ENCODE results near the gene VAV1.
A peak's percentile ranks its signal among the peaks of the same experiment; 100 is the strongest.
"Not testable (repeated sequence)": the region's sequence is repeated elsewhere in the genome, so short reads cannot be mapped to it uniquely, and the experiment has no call there.

Gene VAV1

DNA sequence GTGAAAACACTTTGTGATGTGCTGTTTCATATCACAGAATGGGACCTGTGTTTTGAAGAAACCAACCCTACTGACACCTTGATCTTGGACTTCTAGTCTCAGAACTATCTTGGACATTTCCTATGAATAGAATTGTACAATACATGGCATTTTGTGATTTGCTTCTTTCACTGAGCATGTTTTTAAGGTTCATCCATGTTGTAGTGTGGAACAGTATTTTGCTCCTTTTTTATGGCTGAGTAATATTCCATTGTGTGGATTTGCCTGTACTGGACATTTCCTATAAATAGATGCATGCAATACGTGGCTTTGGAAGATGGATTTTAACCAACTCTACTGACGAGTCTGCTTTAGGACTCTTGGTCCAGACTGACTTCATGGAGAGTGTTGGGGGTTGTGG lies 46.8 kb downstream of the VAV1 start:
- no peak for DNase-seq

GRCh38 chr19:6820237-6820636 lies 47.7 kb downstream of the VAV1 start:
- no peak for DNase-seq

- no peak for DNase-seq
Observed at GRCh38 chr19:6821639-6822310, 49.3 kb downstream of the VAV1 start.

DNA sequence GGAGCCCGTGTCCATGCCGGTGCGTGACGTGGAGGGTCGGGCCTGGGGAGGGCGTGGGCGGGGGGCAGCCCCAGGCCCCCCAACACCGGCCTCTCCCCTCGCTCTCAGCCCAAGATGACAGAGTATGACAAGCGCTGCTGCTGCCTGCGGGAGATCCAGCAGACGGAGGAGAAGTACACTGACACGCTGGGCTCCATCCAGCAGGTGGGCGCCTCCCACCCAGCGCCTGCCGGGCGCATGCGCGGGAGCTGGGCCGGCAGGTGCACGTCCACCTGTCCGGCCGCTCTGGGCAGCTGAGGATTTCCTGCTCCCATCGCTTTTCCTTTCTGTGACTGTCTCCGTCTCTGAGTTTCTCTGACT lies 49.8 kb downstream of the VAV1 start:
- DNase-seq = no peak

DNA sequence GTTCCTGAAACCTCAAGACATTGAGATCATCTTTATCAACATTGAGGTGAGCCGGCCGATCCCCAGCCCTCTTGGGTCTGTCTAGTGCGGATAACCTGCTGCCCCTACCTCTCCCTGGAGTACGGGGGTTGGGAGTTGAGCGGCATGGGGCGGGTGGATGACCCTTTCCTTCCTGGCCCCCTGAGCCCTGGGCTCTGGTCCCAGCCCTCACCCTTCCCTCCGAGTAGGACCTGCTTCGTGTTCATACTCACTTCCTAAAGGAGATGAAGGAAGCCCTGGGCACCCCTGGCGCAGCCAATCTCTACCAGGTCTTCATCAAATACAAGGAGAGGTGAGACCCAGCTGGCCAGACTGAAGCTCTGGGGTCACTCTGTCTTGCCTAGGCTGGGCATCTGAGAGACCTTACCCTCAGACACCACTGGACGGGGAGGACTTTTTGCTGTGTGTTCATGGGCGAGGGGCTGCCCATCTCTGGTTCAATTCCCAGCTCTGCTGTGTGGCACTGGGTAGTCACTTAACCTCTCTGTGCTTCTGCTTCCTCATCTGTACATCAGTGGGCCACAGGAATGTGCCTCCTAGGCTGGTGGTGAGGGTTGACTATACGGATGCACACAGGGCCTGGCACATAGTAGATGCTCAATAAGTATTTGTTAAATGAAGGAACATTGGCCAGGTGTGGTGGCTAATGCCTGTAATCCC lies 52.7 kb downstream of the VAV1 start:
- no peak for DNase-seq

- no peak for DNase-seq
Observed at GRCh38 chr19:6826281-6826920, 53.9 kb downstream of the VAV1 start.

DNA sequence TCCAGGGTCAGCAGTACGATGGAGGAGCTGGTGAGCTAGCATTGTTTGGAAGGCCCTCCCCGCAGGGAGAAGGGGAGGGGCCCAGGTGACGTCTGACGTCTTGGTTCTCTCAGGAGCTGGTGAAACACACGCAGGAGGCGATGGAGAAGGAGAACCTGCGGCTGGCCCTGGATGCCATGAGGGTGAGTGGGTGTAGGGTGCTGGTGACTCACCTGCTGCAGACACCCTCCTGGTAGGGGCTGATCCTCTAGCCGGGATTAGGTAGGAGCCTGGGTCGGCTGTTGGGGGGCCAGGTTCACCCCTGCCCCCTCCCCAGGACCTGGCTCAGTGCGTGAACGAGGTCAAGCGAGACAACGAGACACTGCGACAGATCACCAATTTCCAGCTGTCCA lies 55.8 kb downstream of the VAV1 start:
- no peak for DNase-seq

- DNase-seq = peak in 2 of 5 experiments; percentile 20 to 64
Observed at GRCh38 chr19:6828698-6829633, 56.5 kb downstream of the VAV1 start.

GRCh38 chr19:6829829-6830228 lies 57.3 kb downstream of the VAV1 start:
- not testable (repeated sequence) for DNase-seq

DNA sequence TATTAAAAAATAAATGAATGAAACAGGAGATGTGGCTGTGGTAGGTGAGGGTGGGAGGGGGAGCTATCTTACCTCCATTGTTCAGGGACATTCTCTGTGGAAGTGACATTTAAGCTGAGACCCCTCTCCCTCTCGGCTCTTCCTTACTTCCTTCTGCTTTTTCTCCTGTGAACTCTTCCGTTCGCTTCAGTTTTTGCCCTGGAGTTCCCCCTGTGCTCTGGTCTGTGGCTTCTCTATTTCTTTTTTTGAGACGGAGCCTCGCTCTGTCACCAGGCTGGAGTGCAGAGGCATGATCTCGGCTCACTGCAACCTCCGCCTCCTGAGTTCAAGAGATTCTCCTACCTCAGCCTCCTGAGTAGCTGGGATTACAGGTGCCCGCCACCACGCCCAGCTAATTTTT lies 58.6 kb downstream of the VAV1 start:
- not testable (repeated sequence) for DNase-seq

- no peak for DNase-seq
Observed at GRCh38 chr19:6832412-6832811, 59.9 kb downstream of the VAV1 start.

DNA sequence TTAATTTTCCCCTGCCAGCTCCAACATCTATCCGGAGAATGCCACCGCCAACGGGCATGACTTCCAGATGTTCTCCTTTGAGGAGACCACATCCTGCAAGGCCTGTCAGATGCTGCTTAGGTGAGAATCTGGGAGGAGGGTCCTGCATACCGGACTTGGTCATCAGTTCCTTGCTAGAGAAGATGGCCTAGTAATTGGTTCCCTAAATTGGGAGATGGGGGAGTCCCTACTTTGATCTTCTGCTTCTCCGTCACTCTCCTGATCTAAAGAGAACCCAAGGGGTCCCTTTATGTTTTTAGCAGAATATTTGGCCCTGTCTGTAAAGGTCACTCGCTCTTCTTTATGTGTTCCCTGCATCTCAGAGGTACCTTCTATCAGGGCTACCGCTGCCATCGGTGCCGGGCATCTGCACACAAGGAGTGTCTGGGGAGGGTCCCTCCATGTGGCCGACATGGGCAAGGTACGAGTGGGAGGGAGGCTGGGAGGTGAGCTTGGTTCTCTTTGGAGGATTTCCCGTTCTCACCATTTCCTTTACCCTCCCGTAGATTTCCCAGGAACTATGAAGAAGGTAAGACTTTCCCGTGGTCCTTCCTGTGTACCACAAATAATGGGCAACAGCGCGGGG lies 60.8 kb downstream of the VAV1 start:
- DNase-seq = no peak

GRCh38 chr19:6834433-6834832 lies 61.9 kb downstream of the VAV1 start:
- no peak for DNase-seq

DNA sequence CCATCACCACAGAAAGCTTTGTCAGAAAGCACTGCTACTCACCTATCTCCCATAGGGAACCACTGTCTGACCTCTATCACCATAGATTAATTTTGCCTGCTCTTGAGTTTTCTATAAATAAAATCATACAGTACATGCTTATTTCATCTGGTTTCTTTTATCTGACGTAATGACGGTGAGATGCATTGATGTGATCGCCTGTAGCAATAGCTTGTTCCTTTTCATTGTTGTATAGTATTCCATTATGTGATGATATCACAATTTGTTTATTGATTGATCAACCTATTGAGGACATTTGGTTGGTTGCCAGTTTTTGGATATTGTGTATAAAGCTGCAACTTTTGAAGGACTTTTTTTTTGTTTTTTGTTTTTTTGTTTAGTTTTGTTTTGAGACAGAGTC lies 63.0 kb downstream of the VAV1 start:
- no peak for DNase-seq

GRCh38 chr19:6837525-6837924 lies 65.0 kb downstream of the VAV1 start:
- no peak for DNase-seq

GRCh38 chr19:6838062-6838655 lies 65.7 kb downstream of the VAV1 start:
- no peak for DNase-seq

DNA sequence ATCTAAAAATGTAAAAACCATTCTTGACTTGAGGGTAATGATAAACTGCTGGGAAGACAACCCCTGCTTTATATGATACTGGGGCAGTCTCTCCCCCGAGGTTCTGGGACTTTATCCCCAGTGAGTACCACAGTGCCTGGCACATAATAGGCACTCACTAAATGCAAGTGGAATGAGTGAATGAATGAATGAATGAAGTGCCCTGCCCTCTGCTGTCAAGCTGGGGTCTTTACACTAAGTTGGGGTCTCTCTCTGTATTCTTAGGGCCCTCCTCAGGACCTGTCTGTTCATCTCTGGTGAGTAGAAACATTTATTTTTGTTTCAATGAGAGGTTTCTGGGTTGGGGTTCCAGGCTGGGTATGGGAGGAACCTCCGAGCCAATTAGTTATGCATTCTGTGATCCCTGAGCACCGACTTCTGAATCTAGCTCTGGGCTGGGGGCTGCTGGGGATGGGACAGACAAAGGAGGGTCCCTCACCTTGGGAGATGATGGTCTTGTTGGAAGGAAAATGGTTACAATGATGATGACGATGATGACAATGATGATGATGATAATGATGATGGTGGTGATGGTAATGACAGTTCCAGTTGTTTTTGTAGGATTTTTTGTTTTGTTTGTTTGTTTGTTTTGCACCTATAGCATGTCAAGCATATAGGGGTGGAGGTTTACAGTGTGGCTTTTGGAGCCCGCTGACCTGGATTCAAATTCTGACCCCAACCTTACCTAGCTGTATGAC lies 70.5 kb downstream of the VAV1 start:
- DNase-seq = no peak

- DNase-seq = no peak
Observed at GRCh38 chr19:6847828-6848200, 75.3 kb downstream of the VAV1 start.

- no peak for DNase-seq
Observed at GRCh38 chr19:6848986-6849385, 76.5 kb downstream of the VAV1 start.

DNA sequence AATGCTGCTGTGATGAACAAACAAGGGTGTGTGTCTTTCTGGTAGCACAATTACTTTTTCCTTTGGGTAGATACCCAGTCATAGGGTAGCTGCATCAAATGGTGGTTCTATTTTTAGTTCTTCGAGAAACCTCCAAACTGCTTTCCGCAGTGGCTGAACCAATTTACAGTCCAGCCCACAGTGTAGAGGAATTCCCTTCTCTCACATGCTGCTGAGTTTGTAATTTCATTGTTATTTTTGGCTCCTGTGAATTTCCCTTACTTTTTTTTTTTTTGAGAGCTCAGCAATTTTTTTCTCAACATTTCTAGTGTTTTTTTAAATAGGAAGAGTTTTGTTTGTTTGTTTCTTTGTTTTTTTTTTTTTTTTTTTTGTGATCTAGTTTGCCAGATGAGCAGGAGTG lies 77.4 kb downstream of the VAV1 start:
- DNase-seq = no peak

- DNase-seq = no peak
Observed at GRCh38 chr19:6851359-6851758, 78.9 kb downstream of the VAV1 start.

- no peak for DNase-seq
Observed at GRCh38 chr19:6852001-6852400, 79.5 kb downstream of the VAV1 start.
